ENCODE results near the gene FBLN7.

FBLN7 gene

DNA sequence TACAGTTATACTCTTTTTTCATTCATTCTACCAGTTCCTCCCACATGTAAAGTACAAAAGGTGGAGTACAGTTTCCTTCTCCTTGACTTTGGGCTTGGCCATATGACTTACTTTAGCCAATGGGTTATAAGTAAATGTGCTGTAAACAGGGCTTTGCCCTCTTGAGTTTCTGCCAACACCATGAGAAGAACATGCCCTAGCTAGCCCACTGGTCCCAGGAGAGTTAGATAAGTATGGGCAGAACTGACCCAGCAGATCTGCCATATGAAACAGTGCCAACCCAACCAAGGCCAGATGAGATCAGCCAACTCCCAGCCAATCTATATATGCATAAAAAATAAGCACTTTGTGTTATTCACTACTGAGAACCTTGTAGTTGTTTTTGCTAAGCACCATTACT, 91.2 kb downstream of the FBLN7 start:
- no peak overlapping the region for H3K4me3 ChIP-seq
- DNase-seq (ENCODE audit: low spot score) = no peak
- H3K27ac ChIP-seq = no peak overlapping the region
- TF ChIP-seq, protein P1, sequence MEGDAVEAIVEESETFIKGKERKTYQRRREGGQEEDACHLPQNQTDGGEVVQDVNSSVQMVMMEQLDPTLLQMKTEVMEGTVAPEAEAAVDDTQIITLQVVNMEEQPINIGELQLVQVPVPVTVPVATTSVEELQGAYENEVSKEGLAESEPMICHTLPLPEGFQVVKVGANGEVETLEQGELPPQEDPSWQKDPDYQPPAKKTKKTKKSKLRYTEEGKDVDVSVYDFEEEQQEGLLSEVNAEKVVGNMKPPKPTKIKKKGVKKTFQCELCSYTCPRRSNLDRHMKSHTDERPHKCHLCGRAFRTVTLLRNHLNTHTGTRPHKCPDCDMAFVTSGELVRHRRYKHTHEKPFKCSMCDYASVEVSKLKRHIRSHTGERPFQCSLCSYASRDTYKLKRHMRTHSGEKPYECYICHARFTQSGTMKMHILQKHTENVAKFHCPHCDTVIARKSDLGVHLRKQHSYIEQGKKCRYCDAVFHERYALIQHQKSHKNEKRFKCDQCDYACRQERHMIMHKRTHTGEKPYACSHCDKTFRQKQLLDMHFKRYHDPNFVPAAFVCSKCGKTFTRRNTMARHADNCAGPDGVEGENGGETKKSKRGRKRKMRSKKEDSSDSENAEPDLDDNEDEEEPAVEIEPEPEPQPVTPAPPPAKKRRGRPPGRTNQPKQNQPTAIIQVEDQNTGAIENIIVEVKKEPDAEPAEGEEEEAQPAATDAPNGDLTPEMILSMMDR (IDR thresholded peaks at IDR 0.05) = no peak

DNA sequence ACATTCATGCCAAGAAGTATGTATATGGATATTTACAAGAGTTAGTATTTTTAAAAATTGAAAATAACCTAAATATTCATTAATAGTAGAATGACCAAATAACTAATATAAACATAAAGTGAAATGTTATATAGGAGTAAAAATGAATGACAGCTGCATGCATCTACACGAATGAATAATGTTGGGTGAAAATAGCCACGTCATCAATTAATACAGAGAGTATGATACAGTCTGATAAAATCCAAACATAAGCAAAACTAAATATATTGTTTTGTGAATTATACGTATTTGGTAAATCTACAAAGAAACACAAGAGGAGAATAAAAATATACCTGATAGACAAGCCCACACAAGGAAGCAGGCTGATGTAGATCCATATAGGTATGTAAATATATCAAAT, 92.2 kb downstream of the FBLN7 start:
- TF ChIP-seq, protein P1 (IDR thresholded peaks at IDR 0.05) = no peak
- DNase-seq (ENCODE audit: low spot score) = no peak
- no peak overlapping the region for H3K27ac ChIP-seq

More for the DNA sequence above, 92.2 kb downstream of the FBLN7 start:
- H3K4me3 ChIP-seq = no peak overlapping the region

Data from coronary artery (tissue), 2 donors.